IMR-90 (cell line): ENCODE results near the gene AFG3L2. TPM values are rescaled to one million over a fixed set of nuclear protein-coding genes. Genes with fewer than 3 reads are reported as not detected.

Experiments
- ATAC-seq: fragments of 200-7000 bp; cut with Tn5 transposase; 2 replicates; pipeline ENCODE4 v1.9.1; 2020; ENCODE audit warnings: low read depth, mild to moderate bottlenecking, moderate library complexity
- BruUV-seq: library from RNA; stranded (reverse); fragments of 400-500 nt; replicated peaks from 2 replicates; lab custom pipeline; 2021; lab: Mats Ljungman, UMichigan
- CTCF ChIA-PET: fragments of 300-600 bp; formaldehyde crosslinking; extraction: SDS; loops from one replicate; lab custom pipeline; 2021; ENCODE audit warnings: antibody characterized with exemption; lab: Yijun Ruan, JAX
- POLR2A ChIA-PET: fragments of 300-600 bp; sonication (Branson Sonifier 250); formaldehyde crosslinking; loops from one replicate; lab custom pipeline; 2022; ENCODE audit warnings: antibody characterized with exemption; ENCODE audit not compliant: unreplicated experiment; lab: Charles Lee
- DNase-seq: peaks from one replicate; pipeline ENCODE4 v3.0.0; 2013
- H2AFZ ChIP-seq: replicated peaks from 2 replicates; pipeline ENCODE3; 2013; ENCODE audit warnings: low read length, mild to moderate bottlenecking; ENCODE audit not compliant: poor library complexity
- H2AK5ac ChIP-seq: 2 replicates; pipeline ENCODE4 v1.6.1; 2013; ENCODE audit warnings: low read depth, low read length, inconsistent platforms
- H2AK9ac ChIP-seq: replicated peaks from 2 replicates; pipeline ENCODE3; 2013; ENCODE audit warnings: mild to moderate bottlenecking, low read depth, low read length, moderate library complexity; ENCODE audit not compliant: poor library complexity
- H2BK120ac ChIP-seq: 2 replicates; pipeline ENCODE4 v1.6.1; 2013; ENCODE audit warnings: low read depth, low read length, inconsistent platforms
- H2BK15ac ChIP-seq: 3 replicates; pipeline ENCODE4 v1.6.1; 2013; ENCODE audit warnings: low read depth, low read length, inconsistent platforms
- H2BK20ac ChIP-seq: 2 replicates; pipeline ENCODE4 v1.6.1; 2013; ENCODE audit warnings: low read depth, mild to moderate bottlenecking, inconsistent platforms, low read length, moderate library complexity
- H2BK5ac ChIP-seq: 2 replicates; pipeline ENCODE4 v1.6.1; 2013; ENCODE audit warnings: mild to moderate bottlenecking, low read depth, low read length, inconsistent platforms; ENCODE audit not compliant: poor library complexity, severe bottlenecking
- H3K14ac ChIP-seq: replicated peaks from 2 replicates; pipeline ENCODE4 v1.6.1; 2013; ENCODE audit warnings: low read depth, low read length, inconsistent platforms
- H3K18ac ChIP-seq: 2 replicates; pipeline ENCODE4 v1.6.1; 2013; ENCODE audit warnings: low read depth, low read length, control low read depth
- H3K23ac ChIP-seq: 2 replicates; pipeline ENCODE4 v1.6.1; 2013; ENCODE audit warnings: low read depth, low read length, inconsistent platforms
- H3K27ac ChIP-seq: 2 replicates; pipeline ENCODE4 v1.5.1; 2013; ENCODE audit warnings: mild to moderate bottlenecking, control low read depth, low read length; ENCODE audit not compliant: insufficient read depth
- H3K27me3 ChIP-seq: 2 replicates; pipeline ENCODE4 v1.6.1; 2013; ENCODE audit warnings: low read length; ENCODE audit not compliant: control insufficient read depth, insufficient read depth
- H3K36me3 ChIP-seq: 2 replicates; pipeline ENCODE4 v1.6.1; 2013; ENCODE audit warnings: low read length, mixed read lengths; ENCODE audit not compliant: control insufficient read depth, insufficient read depth
- H3K4ac ChIP-seq: 2 replicates; pipeline ENCODE4 v1.6.1; 2013; ENCODE audit warnings: low read depth, low read length, inconsistent platforms
- H3K4me1 ChIP-seq: 2 replicates; pipeline ENCODE4 v1.6.1; 2013; ENCODE audit warnings: low read length, mixed read lengths; ENCODE audit not compliant: control insufficient read depth, insufficient read depth
- H3K4me2 ChIP-seq: 2 replicates; pipeline ENCODE4 v1.6.1; 2013; ENCODE audit warnings: low read depth, mild to moderate bottlenecking, control low read depth, low read length, moderate library complexity
- H3K4me3 ChIP-seq: 2 replicates; pipeline ENCODE4 v1.5.1; 2013; ENCODE audit warnings: low read depth, mild to moderate bottlenecking, control low read depth, low read length, moderate library complexity; ENCODE audit not compliant: insufficient read depth
- H3K56ac ChIP-seq: 2 replicates; pipeline ENCODE4 v1.6.1; 2013; ENCODE audit warnings: low read length, inconsistent platforms; ENCODE audit not compliant: insufficient read depth; ENCODE audit errors: extremely low read depth
- H3K79me1 ChIP-seq, 2 experiments: 2 replicates each; pipeline ENCODE4 v1.6.1; 2013; ENCODE audit warnings: low read length in 2 of 2, inconsistent platforms in 1 of 2, low read depth in 1 of 2
- H3K9ac ChIP-seq: 2 replicates; pipeline ENCODE4 v1.6.1; 2013; ENCODE audit warnings: low read depth, low read length, control low read depth
- H3K9me1 ChIP-seq: 2 replicates; pipeline ENCODE4 v1.6.1; 2013; ENCODE audit warnings: low read length, inconsistent platforms; ENCODE audit not compliant: insufficient read depth
- H3K9me3 ChIP-seq: 2 replicates; pipeline ENCODE4 v1.6.1; 2013; ENCODE audit warnings: low read length; ENCODE audit not compliant: control insufficient read depth, insufficient read depth
- H4K20me1 ChIP-seq: 2 replicates; pipeline ENCODE4 v1.6.1; 2013; ENCODE audit warnings: low read length, inconsistent platforms; ENCODE audit not compliant: insufficient read depth
- H4K5ac ChIP-seq: 2 replicates; pipeline ENCODE4 v1.6.1; 2013; ENCODE audit warnings: mild to moderate bottlenecking, low read depth, low read length, control low read depth
- H4K8ac ChIP-seq, 2 experiments: 2 replicates each; pipeline ENCODE4 v1.6.1; 2013; ENCODE audit warnings: low read depth in 2 of 2, low read length in 2 of 2, control low read depth in 1 of 2, inconsistent platforms in 1 of 2
- H4K91ac ChIP-seq: 2 replicates; pipeline ENCODE4 v1.6.1; 2013; ENCODE audit warnings: low read depth, low read length, inconsistent platforms; ENCODE audit not compliant: insufficient read depth
- BHLHE40 ChIP-seq: fragments of 150-350 bp; IDR thresholded peaks from 2 replicates; pipeline ENCODE4 v1.6.1; 2016; ENCODE audit warnings: mild to moderate bottlenecking, low read depth, low read length
- CEBPB ChIP-seq: IDR thresholded peaks from 2 replicates; pipeline ENCODE4 v1.6.1; 2012; ENCODE audit warnings: low read depth, low read length, improper control_type of control experiment
- CHD1 ChIP-seq: IDR thresholded peaks from 2 replicates; pipeline ENCODE4 v1.6.1; 2012; ENCODE audit warnings: low read depth, low read length, improper control_type of control experiment
- FOS ChIP-seq: fragments of 150-350 bp; IDR thresholded peaks from 2 replicates; pipeline ENCODE4 v1.6.1; 2016; ENCODE audit warnings: low read depth, low read length
- MAFK ChIP-seq: IDR thresholded peaks from 2 replicates; pipeline ENCODE4 v1.6.1; 2012; ENCODE audit warnings: low read depth, low read length, improper control_type of control experiment
- MAZ ChIP-seq: IDR thresholded peaks from 2 replicates; pipeline ENCODE4 v1.6.1; 2012; ENCODE audit warnings: low read depth, mild to moderate bottlenecking, low read length, improper control_type of control experiment, moderate library complexity, borderline replicate concordance
- MXI1 ChIP-seq: IDR thresholded peaks from 2 replicates; pipeline ENCODE4 v1.6.1; 2012; ENCODE audit warnings: low read depth, mild to moderate bottlenecking, low read length, moderate library complexity, borderline replicate concordance
- NFE2L2 ChIP-seq: fragments of 150-350 bp; IDR thresholded peaks from 2 replicates; pipeline ENCODE4 v1.6.1; 2016; ENCODE audit warnings: low read depth, mild to moderate bottlenecking, low read length
- POLR2A ChIP-seq: IDR thresholded peaks from 2 replicates; pipeline ENCODE4 v1.6.1; 2012; ENCODE audit warnings: mild to moderate bottlenecking, low read depth, low read length
- RAD21 ChIP-seq: IDR thresholded peaks from 2 replicates; pipeline ENCODE4 v1.6.1; 2012; ENCODE audit warnings: low read length, improper control_type of control experiment
- RCOR1 ChIP-seq: IDR thresholded peaks from 2 replicates; pipeline ENCODE4 v1.6.1; 2012; ENCODE audit warnings: mild to moderate bottlenecking, low read length, improper control_type of control experiment; ENCODE audit not compliant: insufficient replicate concordance
- RFX5 ChIP-seq: IDR thresholded peaks from 2 replicates; pipeline ENCODE4 v1.8.0; 2012; ENCODE audit warnings: low read depth, mild to moderate bottlenecking, low read length, moderate library complexity
- SMC3 ChIP-seq: fragments of 150-350 bp; IDR thresholded peaks from 2 replicates; pipeline ENCODE4 v1.6.1; 2016; ENCODE audit warnings: low read depth, mild to moderate bottlenecking, antibody characterized with exemption, low read length, moderate library complexity
- WGBS, 2 experiments: methylation state at CpG; one replicate each; pipeline versions ENCODE4 v1.1.5 to v1.1.7; 2013; ENCODE audit warnings: missing lambda C conversion rate in 2 of 2; ENCODE audit not compliant: insufficient read length in 1 of 2; ENCODE audit errors: extremely low coverage in 2 of 2; 5-methylcytosine and 5-hydroxymethylcytosine counted together
- dilution Hi-C: fragments of 300-500 bp; cut with HindIII; formaldehyde crosslinking; loops from one replicate; pipeline ENCODE4 v1.14.3; 2018; ENCODE audit warnings: low sequenced_read_pairs; ENCODE audit not compliant: unreplicated experiment
- in situ Hi-C: fragments of 300-500 bp; cut with MboI; formaldehyde crosslinking; loops from 3 replicates; pipeline ENCODE4 v1.14.3; 2019; ENCODE audit warnings: low sequenced_read_pairs, inconsistent platforms, mixed read lengths
- intact Hi-C: fragments of 100-400 bp; cut with micrococcal nuclease; formaldehyde crosslinking; loops from 2 replicates; pipeline ENCODE4 v1.10.0; 2022
- polyA plus RNA-seq, 3 experiments: library from polyadenylated mRNA; depleted of rRNA; stranded (reverse); fragments of >200 nt; gene quantifications; 2 replicates each; pipeline ENCODE4 v1.2.3, GENCODE V29; 2012; ENCODE audit warnings: low replicate concordance in 1 of 3
- total RNA-seq: library from RNA; depleted of rRNA; stranded (reverse); fragments of >200 nt; gene quantifications from 2 replicates; pipeline ENCODE4 v1.2.3, GENCODE V29; 2012
- TF ChIP-seq, protein P1 (sequence below): fragments of 150-350 bp; IDR thresholded peaks from 2 replicates; pipeline ENCODE4 v1.6.1; 2016; ENCODE audit warnings: low read depth, mild to moderate bottlenecking, low read length, moderate library complexity, borderline replicate concordance
- TF ChIP-seq, protein P2 (sequence below): fragments of 150-350 bp; IDR thresholded peaks from 2 replicates; pipeline ENCODE4 v1.6.1; 2017; ENCODE audit warnings: mild to moderate bottlenecking, antibody characterized with exemption, low read length, low read depth
- TF ChIP-seq, protein P3 (sequence below): conservative IDR thresholded peaks from 2 replicates; pipeline ENCODE4 v1.5.1; 2012; ENCODE audit warnings: mild to moderate bottlenecking, low read depth, low read length, improper control_type of control experiment

The AFG3L2 gene
- total and polyA plus RNA-seq, 2 of the 4 experiments (the other 2 are of a cell fraction): 26.9 to 37.6 TPM

DNA sequence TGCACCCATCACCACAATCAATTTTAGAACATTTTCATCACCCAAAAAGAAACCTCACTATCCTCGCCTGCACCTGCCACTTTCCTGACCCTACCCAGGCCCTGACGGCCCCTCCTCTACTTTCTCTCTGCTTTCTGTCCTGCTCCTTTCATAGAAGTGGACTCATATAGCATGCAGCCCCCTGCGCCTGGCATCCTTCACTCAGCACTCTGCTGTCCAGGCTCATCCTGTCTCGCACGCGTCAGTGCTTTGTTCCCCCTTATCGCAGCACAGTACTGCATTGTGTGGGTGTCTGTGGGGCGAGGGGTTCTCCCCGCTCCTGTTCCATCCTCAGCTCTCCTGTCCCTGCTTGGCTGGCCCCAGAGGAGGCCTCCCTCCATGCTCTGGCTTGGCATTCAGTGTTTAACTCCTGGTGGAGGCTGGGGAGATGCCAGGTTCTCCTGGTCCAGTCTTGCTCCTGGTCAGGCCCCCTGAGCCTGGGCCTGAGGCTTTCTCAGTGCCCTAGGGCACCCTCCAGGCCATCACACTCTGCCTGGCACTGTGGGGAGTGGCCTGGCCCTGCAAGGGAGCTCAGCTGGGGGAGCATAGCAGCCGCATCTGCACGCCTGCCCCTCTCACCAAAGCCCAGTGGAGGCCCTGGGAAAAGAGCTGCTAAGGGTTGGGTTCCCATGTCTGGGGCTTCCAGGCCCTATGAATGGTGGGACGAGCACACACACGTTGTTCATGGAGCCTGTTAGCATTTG lies 75.6 kb downstream of the AFG3L2 start:
- intact Hi-C loops: no loop called here
- no peak overlapping the region for H2BK20ac ChIP-seq
- no peak overlapping the region for H4K91ac ChIP-seq
- peaks cover 14 to 24% of the 10 kb centered on the region in 2 experiments; a peak in 3 of 4 replicates for H3K79me1 ChIP-seq
- H3K27me3 ChIP-seq: no peaks in the 10 kb centered on the region
- no peak overlapping the region for H3K14ac ChIP-seq
- H4K8ac ChIP-seq: no peak overlapping the region
- TF ChIP-seq SMC3: no peak
- no peak for TF ChIP-seq RCOR1
- TF ChIP-seq CEBPB: no peak
- TF ChIP-seq MXI1: no peak
- TF ChIP-seq RAD21: no peak
- no peak for TF ChIP-seq BHLHE40
- TF ChIP-seq MAZ: no peak
- TF ChIP-seq POLR2A: no peak
- TF ChIP-seq NFE2L2: no peak
- TF ChIP-seq, protein P1, sequence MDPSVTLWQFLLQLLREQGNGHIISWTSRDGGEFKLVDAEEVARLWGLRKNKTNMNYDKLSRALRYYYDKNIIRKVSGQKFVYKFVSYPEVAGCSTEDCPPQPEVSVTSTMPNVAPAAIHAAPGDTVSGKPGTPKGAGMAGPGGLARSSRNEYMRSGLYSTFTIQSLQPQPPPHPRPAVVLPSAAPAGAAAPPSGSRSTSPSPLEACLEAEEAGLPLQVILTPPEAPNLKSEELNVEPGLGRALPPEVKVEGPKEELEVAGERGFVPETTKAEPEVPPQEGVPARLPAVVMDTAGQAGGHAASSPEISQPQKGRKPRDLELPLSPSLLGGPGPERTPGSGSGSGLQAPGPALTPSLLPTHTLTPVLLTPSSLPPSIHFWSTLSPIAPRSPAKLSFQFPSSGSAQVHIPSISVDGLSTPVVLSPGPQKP: no peak
- TF ChIP-seq FOS: no peak
- TF ChIP-seq, protein P2, sequence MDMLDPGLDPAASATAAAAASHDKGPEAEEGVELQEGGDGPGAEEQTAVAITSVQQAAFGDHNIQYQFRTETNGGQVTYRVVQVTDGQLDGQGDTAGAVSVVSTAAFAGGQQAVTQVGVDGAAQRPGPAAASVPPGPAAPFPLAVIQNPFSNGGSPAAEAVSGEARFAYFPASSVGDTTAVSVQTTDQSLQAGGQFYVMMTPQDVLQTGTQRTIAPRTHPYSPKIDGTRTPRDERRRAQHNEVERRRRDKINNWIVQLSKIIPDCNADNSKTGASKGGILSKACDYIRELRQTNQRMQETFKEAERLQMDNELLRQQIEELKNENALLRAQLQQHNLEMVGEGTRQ: no peak
- no peak for TF ChIP-seq RFX5
- TF ChIP-seq, protein P3, sequence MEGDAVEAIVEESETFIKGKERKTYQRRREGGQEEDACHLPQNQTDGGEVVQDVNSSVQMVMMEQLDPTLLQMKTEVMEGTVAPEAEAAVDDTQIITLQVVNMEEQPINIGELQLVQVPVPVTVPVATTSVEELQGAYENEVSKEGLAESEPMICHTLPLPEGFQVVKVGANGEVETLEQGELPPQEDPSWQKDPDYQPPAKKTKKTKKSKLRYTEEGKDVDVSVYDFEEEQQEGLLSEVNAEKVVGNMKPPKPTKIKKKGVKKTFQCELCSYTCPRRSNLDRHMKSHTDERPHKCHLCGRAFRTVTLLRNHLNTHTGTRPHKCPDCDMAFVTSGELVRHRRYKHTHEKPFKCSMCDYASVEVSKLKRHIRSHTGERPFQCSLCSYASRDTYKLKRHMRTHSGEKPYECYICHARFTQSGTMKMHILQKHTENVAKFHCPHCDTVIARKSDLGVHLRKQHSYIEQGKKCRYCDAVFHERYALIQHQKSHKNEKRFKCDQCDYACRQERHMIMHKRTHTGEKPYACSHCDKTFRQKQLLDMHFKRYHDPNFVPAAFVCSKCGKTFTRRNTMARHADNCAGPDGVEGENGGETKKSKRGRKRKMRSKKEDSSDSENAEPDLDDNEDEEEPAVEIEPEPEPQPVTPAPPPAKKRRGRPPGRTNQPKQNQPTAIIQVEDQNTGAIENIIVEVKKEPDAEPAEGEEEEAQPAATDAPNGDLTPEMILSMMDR: no peak
- no peak for TF ChIP-seq CHD1
- no peak for TF ChIP-seq MAFK
- no peak overlapping the region for H2AK9ac ChIP-seq
- WGBS, 2 experiments: 79% methylated on average over 2 of the region's 13 CpGs; no CpG with 5 or more reads in 1 of the 2 experiments
- no peak overlapping the region for H3K18ac ChIP-seq
- no peak overlapping the region for H3K4ac ChIP-seq
- H3K27ac ChIP-seq: no peak overlapping the region
- peak overlapping the region; percentile 43 for H2AFZ ChIP-seq
- peaks cover 3% of the 10 kb centered on the region for H3K9me3 ChIP-seq
- H2AK5ac ChIP-seq: no peak overlapping the region
- DNase-seq (no peak), ATAC-seq (no peak)
- no peaks in the 10 kb centered on the region; the same call in 1 of the 2 replicates for H4K20me1 ChIP-seq
- in situ Hi-C loops: no loop called here
- no peak overlapping the region for H3K9ac ChIP-seq
- H4K5ac ChIP-seq: no peak overlapping the region
- no peaks in the 10 kb centered on the region for H3K36me3 ChIP-seq
- H3K9me1 ChIP-seq: peaks cover 13% of the 10 kb centered on the region
- H3K4me1 ChIP-seq: peaks cover 9% of the 10 kb centered on the region
- BruUV-seq: no TSS peak
- no peak overlapping the region for H3K56ac ChIP-seq
- H2BK120ac ChIP-seq: no peak overlapping the region
- no peak overlapping the region for H3K4me3 ChIP-seq
- POLR2A ChIA-PET: no interaction called here
- H2BK15ac ChIP-seq: no peak overlapping the region
- CTCF ChIA-PET: no interaction called here
- no peak overlapping the region for H3K23ac ChIP-seq
- no peak overlapping the region for H2BK5ac ChIP-seq
- H3K4me2 ChIP-seq: no peak overlapping the region
- dilution Hi-C loops: no loop called here
